Memory B cell (primary cell): ENCODE results near the gene ANKRD55.
A peak's percentile ranks its signal among the peaks of the same experiment; 100 is the strongest.
"Not testable (repeated sequence)": the region's sequence is repeated elsewhere in the genome, so short reads cannot be mapped to it uniquely, and the experiment has no call there.

Source experiments
- ATAC-seq: fragments of 150-1000 bp; cut with Tn5 transposase; 2 replicates; pipeline ENCODE4 v1.10.0; 2021; ENCODE audit warnings: low read depth, mild to moderate bottlenecking, moderate library complexity
- DNase-seq, 2 donors: peaks; one replicate each; pipeline ENCODE4 v3.0.0; 2022; ENCODE audit warnings: low spot score in 2 of 2
- H3K27ac Mint-ChIP-seq: one replicate; pipeline ENCODE4 v1.8.0; 2022; ENCODE audit warnings: mild to moderate bottlenecking, moderate library complexity, mixed read lengths
- H3K27me3 Mint-ChIP-seq: one replicate; pipeline ENCODE4 v1.8.0; 2022; ENCODE audit warnings: mixed read lengths
- H3K36me3 Mint-ChIP-seq: one replicate; pipeline ENCODE4 v1.8.0; 2022; ENCODE audit warnings: mild to moderate bottlenecking, mixed read lengths
- H3K4me1 Mint-ChIP-seq: one replicate; pipeline ENCODE4 v1.8.0; 2022; ENCODE audit warnings: mixed read lengths
- H3K4me3 Mint-ChIP-seq: one replicate; pipeline ENCODE4 v1.8.0; 2022; ENCODE audit warnings: mild to moderate bottlenecking, moderate library complexity, mixed read lengths
- H3K9me3 Mint-ChIP-seq: one replicate; pipeline ENCODE4 v1.8.0; 2022; ENCODE audit warnings: mixed read lengths

The ANKRD55 gene

GRCh38 chr5:56079157-56079500 is 154.0 kb downstream of the ANKRD55 start:
- not testable (repeated sequence) for H3K9me3 Mint-ChIP-seq, H3K4me1 Mint-ChIP-seq, DNase-seq, H3K36me3 Mint-ChIP-seq, H3K4me3 Mint-ChIP-seq, ATAC-seq, H3K27ac Mint-ChIP-seq
- peaks cover 13% of the 10 kb centered on the region for H3K27me3 Mint-ChIP-seq

GRCh38 chr5:56078278-56079156 is 154.6 kb downstream of the ANKRD55 start:
- H3K4me1 Mint-ChIP-seq = peaks cover 10% of the 10 kb centered on the region
- ATAC-seq (no peak), DNase-seq (no peak)
- peak overlapping the region; percentile 18 for H3K4me3 Mint-ChIP-seq
- no peak overlapping the region for H3K27ac Mint-ChIP-seq
- H3K27me3 Mint-ChIP-seq = peaks cover 12% of the 10 kb centered on the region
- peaks cover 2% of the 10 kb centered on the region for H3K9me3 Mint-ChIP-seq
- H3K36me3 Mint-ChIP-seq = peaks cover 2% of the 10 kb centered on the region

- no peak for ATAC-seq
- H3K4me1 Mint-ChIP-seq = peaks cover 10% of the 10 kb centered on the region
Measured at GRCh38 chr5:56077796-56078233, 155.3 kb downstream of the ANKRD55 start.

GRCh38 chr5:56076486-56076885 is 156.6 kb downstream of the ANKRD55 start:
- Mint-ChIP-seq H3K4me1 (peaks cover 13% of the 10 kb centered on the region), H3K36me3 (no peaks in the 10 kb centered on the region), H3K27me3 (peaks cover 10% of the 10 kb centered on the region), H3K27ac (no peak overlapping the region), H3K9me3 (no peaks in the 10 kb centered on the region), H3K4me3 (no peak overlapping the region)
- ATAC-seq (no peak), DNase-seq (no peak)

More at GRCh38 chr5:56077796-56078233, 155.3 kb downstream of the ANKRD55 start:
- H3K27me3 Mint-ChIP-seq = peaks cover 10% of the 10 kb centered on the region
- H3K27ac Mint-ChIP-seq = no peak overlapping the region
- H3K36me3 Mint-ChIP-seq = no peaks in the 10 kb centered on the region
- H3K4me3 Mint-ChIP-seq = peak overlapping the region; percentile 18
- H3K9me3 Mint-ChIP-seq = no peaks in the 10 kb centered on the region
- DNase-seq = no peak

- Mint-ChIP-seq H3K27me3 (peaks cover 8% of the 10 kb centered on the region), H3K4me3 (no peak overlapping the region), H3K9me3 (no peaks in the 10 kb centered on the region), H3K4me1 (peaks cover 15% of the 10 kb centered on the region), H3K27ac (no peak overlapping the region), H3K36me3 (no peaks in the 10 kb centered on the region)
- no peak for ATAC-seq
- DNase-seq = no peak
Measured at GRCh38 chr5:56075361-56075760, 157.8 kb downstream of the ANKRD55 start.

- Mint-ChIP-seq H3K4me3 (no peak overlapping the region), H3K27me3 (peaks cover 2% of the 10 kb centered on the region), H3K4me1 (peaks cover 12% of the 10 kb centered on the region), H3K27ac (no peak overlapping the region), H3K9me3 (no peaks in the 10 kb centered on the region), H3K36me3 (no peaks in the 10 kb centered on the region)
- DNase-seq (no peak), ATAC-seq (no peak)
Measured at GRCh38 chr5:56072863-56073766, 160.0 kb downstream of the ANKRD55 start.

- peak; percentile 42 for ATAC-seq
- Mint-ChIP-seq H3K4me1 (peaks cover 12% of the 10 kb centered on the region), H3K27ac (no peak overlapping the region), H3K4me3 (no peak overlapping the region), H3K36me3 (no peaks in the 10 kb centered on the region), H3K9me3 (no peaks in the 10 kb centered on the region), H3K27me3 (peaks cover 2% of the 10 kb centered on the region)
- no peak for DNase-seq
Measured at GRCh38 chr5:56071470-56071869, 161.7 kb downstream of the ANKRD55 start.

- H3K27me3 Mint-ChIP-seq = peaks cover 2% of the 10 kb centered on the region
- H3K4me1 Mint-ChIP-seq = peaks cover 12% of the 10 kb centered on the region
- DNase-seq (peak in 1 of 2 donors; percentile 4), ATAC-seq (peak; percentile 74)
- H3K36me3 Mint-ChIP-seq = no peaks in the 10 kb centered on the region
- H3K27ac Mint-ChIP-seq = no peak overlapping the region
- H3K9me3 Mint-ChIP-seq = no peaks in the 10 kb centered on the region
- H3K4me3 Mint-ChIP-seq = no peak overlapping the region
Measured at GRCh38 chr5:56070851-56071465, 162.2 kb downstream of the ANKRD55 start.

- Mint-ChIP-seq H3K36me3 (no peaks in the 10 kb centered on the region), H3K9me3 (no peaks in the 10 kb centered on the region), H3K27me3 (peaks cover under 1% of the 10 kb centered on the region), H3K4me3 (no peak overlapping the region), H3K4me1 (peaks cover 12% of the 10 kb centered on the region), H3K27ac (no peak overlapping the region)
- DNase-seq (no peak), ATAC-seq (no peak)
Measured at GRCh38 chr5:56069652-56070226, 163.4 kb downstream of the ANKRD55 start.

- Mint-ChIP-seq H3K27ac (no peak overlapping the region), H3K4me3 (no peak overlapping the region), H3K27me3 (peaks cover 2% of the 10 kb centered on the region), H3K36me3 (no peaks in the 10 kb centered on the region), H3K9me3 (peaks cover 2% of the 10 kb centered on the region), H3K4me1 (peaks cover 12% of the 10 kb centered on the region)
- DNase-seq = no peak
- no peak for ATAC-seq
Measured at GRCh38 chr5:56066931-56067450, 166.1 kb downstream of the ANKRD55 start.

GRCh38 chr5:56064984-56065383 is 168.1 kb downstream of the ANKRD55 start:
- H3K4me3 Mint-ChIP-seq = no peak overlapping the region
- DNase-seq (no peak), ATAC-seq (no peak)
- peaks cover 2% of the 10 kb centered on the region for H3K9me3 Mint-ChIP-seq
- H3K27ac Mint-ChIP-seq = no peak overlapping the region
- H3K27me3 Mint-ChIP-seq = peaks cover 8% of the 10 kb centered on the region
- no peaks in the 10 kb centered on the region for H3K36me3 Mint-ChIP-seq
- no peaks in the 10 kb centered on the region for H3K4me1 Mint-ChIP-seq

- ATAC-seq (no peak), DNase-seq (no peak)
- H3K27me3 Mint-ChIP-seq = peaks cover 19% of the 10 kb centered on the region
- peaks cover 7% of the 10 kb centered on the region for H3K4me1 Mint-ChIP-seq
- no peak overlapping the region for H3K4me3 Mint-ChIP-seq
- H3K36me3 Mint-ChIP-seq = no peaks in the 10 kb centered on the region
- no peak overlapping the region for H3K27ac Mint-ChIP-seq
- H3K9me3 Mint-ChIP-seq = peaks cover 2% of the 10 kb centered on the region
Measured at GRCh38 chr5:56060276-56061110, 172.6 kb downstream of the ANKRD55 start.

GRCh38 chr5:56059854-56060253 is 173.3 kb downstream of the ANKRD55 start:
- Mint-ChIP-seq H3K9me3 (peaks cover 2% of the 10 kb centered on the region), H3K4me1 (peaks cover 7% of the 10 kb centered on the region), H3K27ac (no peak overlapping the region), H3K4me3 (no peak overlapping the region), H3K36me3 (no peaks in the 10 kb centered on the region), H3K27me3 (peaks cover 22% of the 10 kb centered on the region)
- no peak for DNase-seq
- ATAC-seq = no peak
